ENCODE data around the gene DSCAM.

- TF ChIP-seq TAF1 (IDR thresholded peaks at IDR 0.05; ENCODE audit: borderline replicate concordance, low read depth, low read length) (no peak), POLR2A (IDR thresholded peaks at IDR 0.05; ENCODE audit: low read depth, low read length) (no peak), POLR2AphosphoS5 (IDR thresholded peaks at IDR 0.05; ENCODE audit: low read depth, low read length) (no peak)
Observed at GRCh38 chr21:40371329-40371728, 475.6 kb downstream of the DSCAM start.
